WTC11 (cell line): ENCODE data around the gene YOD1. TPM values are rescaled to one million over a fixed set of nuclear protein-coding genes. Genes with fewer than 3 reads are reported as not detected.
A peak's percentile ranks its signal among the peaks of the same experiment; 100 is the strongest.

Experiments used
- ATAC-seq: fragments of 200-7000 bp; cut with Tn5 transposase; 2 replicates; pipeline ENCODE4 v1.10.0; 2021; ENCODE audit warnings: mild to moderate bottlenecking, moderate library complexity
- CTCF ChIA-PET: fragments of 300-600 bp; sonication (Branson Sonifier 250); formaldehyde crosslinking; loops from one replicate; lab custom pipeline; 2021; ENCODE audit warnings: antibody characterized with exemption; lab: Charles Lee
- POLR2A ChIA-PET: fragments of 350-600 bp; sonication (Branson Sonifier 250); formaldehyde crosslinking; loops from one replicate; lab custom pipeline; 2021; ENCODE audit warnings: antibody characterized with exemption; lab: Charles Lee
- DNase-seq: peaks from one replicate; pipeline ENCODE4 v3.0.0; 2021; ENCODE audit warnings: low spot score
- H3K27ac Mint-ChIP-seq: 2 replicates; pipeline ENCODE4 v1.8.0; 2021; ENCODE audit warnings: mixed read lengths
- H3K27me3 Mint-ChIP-seq: 2 replicates; pipeline ENCODE4 v1.8.0; 2021; ENCODE audit warnings: low read depth, mild to moderate bottlenecking, moderate library complexity, mixed read lengths
- H3K36me3 Mint-ChIP-seq: 2 replicates; pipeline ENCODE4 v1.8.0; 2021; ENCODE audit warnings: mixed read lengths
- H3K4me1 Mint-ChIP-seq: 2 replicates; pipeline ENCODE4 v1.8.0; 2022; ENCODE audit warnings: mixed read lengths
- H3K4me3 Mint-ChIP-seq: 2 replicates; pipeline ENCODE4 v1.8.0; 2021; ENCODE audit warnings: mild to moderate bottlenecking, moderate library complexity, mixed read lengths
- H3K9me3 Mint-ChIP-seq: 2 replicates; pipeline ENCODE4 v1.8.0; 2021; ENCODE audit warnings: mixed read lengths
- AFF4 ChIP-seq: sonication (generic); formaldehyde crosslinking; IDR thresholded peaks from 2 replicates; pipeline ENCODE4 v1.8.1; 2023; ENCODE audit warnings: mild to moderate bottlenecking, missing genetic modification reagents, borderline replicate concordance
- AR ChIP-seq: fragments of 250-450 bp; sonication (Bioruptor Pico); IDR thresholded peaks from 2 replicates; pipeline ENCODE4 v1.9.0; 2021; ENCODE audit warnings: mild to moderate bottlenecking
- CREM ChIP-seq: sonication (generic); formaldehyde crosslinking; IDR thresholded peaks from 2 replicates; pipeline ENCODE4 v1.8.1; 2022; ENCODE audit warnings: mild to moderate bottlenecking, missing genetic modification reagents, moderate library complexity
- CTCF ChIP-seq: fragments of 200-600 bp; IDR thresholded peaks from 2 replicates; pipeline ENCODE4 v1.8.0; 2022; ENCODE audit warnings: antibody characterized with exemption
- ERG ChIP-seq: fragments of 250-450 bp; sonication (Bioruptor Pico); IDR thresholded peaks from 2 replicates; pipeline ENCODE4 v1.8.0; 2021; ENCODE audit warnings: mild to moderate bottlenecking
- GABPB1 ChIP-seq: sonication (generic); formaldehyde crosslinking; IDR thresholded peaks from 2 replicates; pipeline ENCODE4 v1.8.1; 2023; ENCODE audit warnings: mild to moderate bottlenecking, missing genetic modification reagents
- GTF2I ChIP-seq: fragments of 250-450 bp; sonication (Bioruptor Pico); conservative IDR thresholded peaks from 2 replicates; pipeline ENCODE4 v1.4.0; 2021; ENCODE audit warnings: mild to moderate bottlenecking
- HMGXB4 ChIP-seq: sonication (generic); formaldehyde crosslinking; IDR thresholded peaks from 2 replicates; pipeline ENCODE4 v1.8.1; 2023; ENCODE audit warnings: mild to moderate bottlenecking, moderate library complexity, missing genetic modification reagents
- JUN ChIP-seq: sonication (generic); formaldehyde crosslinking; IDR thresholded peaks from 2 replicates; pipeline ENCODE4 v1.8.0; 2023; ENCODE audit warnings: mild to moderate bottlenecking, missing genetic modification reagents
- KAT7 ChIP-seq: sonication (generic); formaldehyde crosslinking; IDR thresholded peaks from 2 replicates; pipeline ENCODE4 v1.8.1; 2023; ENCODE audit warnings: missing genetic modification reagents, mild to moderate bottlenecking, borderline replicate concordance
- NFYB ChIP-seq: sonication (generic); formaldehyde crosslinking; conservative IDR thresholded peaks from 2 replicates; pipeline ENCODE4 v1.8.0; 2022; ENCODE audit warnings: low read depth, missing genetic modification reagents
- OVOL2 ChIP-seq: fragments of 250-450 bp; sonication (Bioruptor Pico); IDR thresholded peaks from 2 replicates; pipeline ENCODE4 v1.9.0; 2021; ENCODE audit warnings: mild to moderate bottlenecking, borderline replicate concordance
- RORB ChIP-seq: fragments of 250-450 bp; sonication (Bioruptor Pico); IDR thresholded peaks from 2 replicates; pipeline ENCODE4 v1.9.0; 2021; ENCODE audit warnings: mild to moderate bottlenecking
- SP1 ChIP-seq: sonication (generic); formaldehyde crosslinking; conservative IDR thresholded peaks from 2 replicates; pipeline ENCODE4 v1.8.1; 2022; ENCODE audit warnings: missing genetic modification reagents
- TCF7 ChIP-seq: sonication (generic); formaldehyde crosslinking; IDR thresholded peaks from 2 replicates; pipeline ENCODE4 v1.8.0; 2022; ENCODE audit warnings: mild to moderate bottlenecking, low read depth, missing genetic modification reagents, moderate library complexity
- TEAD4 ChIP-seq: sonication (generic); formaldehyde crosslinking; IDR thresholded peaks from 2 replicates; pipeline ENCODE4 v1.8.0; 2022; ENCODE audit warnings: mild to moderate bottlenecking, missing genetic modification reagents
- USF2 ChIP-seq: sonication (generic); formaldehyde crosslinking; IDR thresholded peaks from 2 replicates; pipeline ENCODE4 v1.8.1; 2023; ENCODE audit warnings: mild to moderate bottlenecking, missing genetic modification reagents, moderate library complexity
- ZBTB43 ChIP-seq: sonication (generic); formaldehyde crosslinking; IDR thresholded peaks from 2 replicates; pipeline ENCODE4 v1.8.1; 2023; ENCODE audit warnings: mild to moderate bottlenecking, missing genetic modification reagents
- ZNF232 ChIP-seq: sonication (generic); formaldehyde crosslinking; IDR thresholded peaks from 2 replicates; pipeline ENCODE4 v1.8.0; 2022; ENCODE audit warnings: mild to moderate bottlenecking, missing genetic modification reagents
- total RNA-seq: library from RNA; stranded (reverse); gene quantifications from 3 replicates; pipeline ENCODE4 v1.2.3, GENCODE V29; 2021

YOD1 gene
- total RNA-seq, 1 experiment from 2014 or later = 12.0 TPM

GRCh38 chr1:207004931-207005830, 45.8 kb downstream of the YOD1 start:
- peaks cover 3% of the 10 kb centered on the region; the same call in 1 of the 2 replicates for H3K9me3 Mint-ChIP-seq
- peaks cover 2% of the 10 kb centered on the region; the same call in 1 of the 2 replicates for H3K27me3 Mint-ChIP-seq
- no peaks in the 10 kb centered on the region for H3K36me3 Mint-ChIP-seq
- DNase-seq (peak; percentile 78), ATAC-seq (peak; percentile 94)
- CTCF ChIA-PET = interaction anchor here (0.7 to 2.2 kb wide), 9 partner anchors 17 to 93 kb away, joined by 3 to 8 read pairs (median 4); partner anchors contain the start of gene C1orf116
- no peak overlapping the region for H3K4me3 Mint-ChIP-seq
- TF ChIP-seq SP1 (CRISPR knock-in tag) (0 out of 2 replicates have a peak, but pooled peaks have one; percentile 16), CTCF (peak; percentile 72), ERG (no peak)
- H3K4me1 Mint-ChIP-seq = peaks cover 18% of the 10 kb centered on the region
- H3K27ac Mint-ChIP-seq = no peak overlapping the region
- POLR2A ChIA-PET = no interaction called here

GRCh38 chr1:207003210-207003609, 47.8 kb downstream of the YOD1 start:
- Mint-ChIP-seq H3K27ac (no peak overlapping the region), H3K27me3 (peaks cover 2% of the 10 kb centered on the region; the same call in 1 of the 2 replicates), H3K9me3 (peaks cover 3% of the 10 kb centered on the region; the same call in 1 of the 2 replicates), H3K4me3 (no peak overlapping the region), H3K4me1 (peaks cover 18% of the 10 kb centered on the region), H3K36me3 (no peaks in the 10 kb centered on the region)
- ATAC-seq (peak; percentile 9; the same call in 1 of the 2 replicates), DNase-seq (peak; percentile 32)
- ChIA-PET POLR2A (no interaction called here), CTCF (interaction anchor here (1.0 to 1.9 kb wide), 4 partner anchors 11 to 71 kb away, joined by 3 to 6 read pairs (median 4); partner anchors contain the start of gene C1orf116)
- TF ChIP-seq KAT7 = no peak
- no peak for TF ChIP-seq JUN (CRISPR knock-in tag)
- TF ChIP-seq CREM (CRISPR knock-in tag) = no peak
- TF ChIP-seq TEAD4 (CRISPR knock-in tag) = no peak
- no peak for TF ChIP-seq AR (CRISPR knock-in tag)
- TF ChIP-seq GTF2I (CRISPR knock-in tag) = no peak
- TF ChIP-seq ZNF232 = no peak
- no peak for TF ChIP-seq USF2 (CRISPR knock-in tag)
- TF ChIP-seq NFYB = no peak
- no peak for TF ChIP-seq HMGXB4 (CRISPR knock-in tag)
- no peak for TF ChIP-seq TCF7 (CRISPR knock-in tag)
- TF ChIP-seq RORB (CRISPR knock-in tag) = no peak
- TF ChIP-seq GABPB1 (CRISPR knock-in tag) = no peak
- no peak for TF ChIP-seq AFF4 (CRISPR knock-in tag)
- no peak for TF ChIP-seq ZBTB43 (CRISPR knock-in tag)
- no peak for TF ChIP-seq OVOL2 (CRISPR knock-in tag)
